ENCODE data around the gene GOLGB1.

GRCh38 chr3:121665488-121665887, 84.1 kb downstream of the GOLGB1 start:
- TF ChIP-seq EZH2phosphoT487 (IDR thresholded peaks at IDR 0.05; ENCODE audit: insufficient read depth, low read depth) (no peak), EZH2 (IDR thresholded peaks at IDR 0.05; ENCODE audit: insufficient read depth, poor library complexity, severe bottlenecking) (no peak)
